ENCODE measurements around the gene CAVIN2. TPM values are rescaled to one million over a fixed set of nuclear protein-coding genes. Genes with fewer than 3 reads are reported as not detected.

CAVIN2 gene
- total RNA-seq, 1 donor = 1.8 TPM

- Histone ChIP-seq H2AFZ (ENCODE audit: low read length) (peak overlapping the region; percentile 15), H3K27me3 (ENCODE audit: insufficient read depth, low read length) (no peaks in the 10 kb centered on the region), H3K4me1 (ENCODE audit: insufficient read depth, low read length) (peaks cover 11% of the 10 kb centered on the region), H3K4me3 (ENCODE audit: insufficient read depth, low read length) (no peak overlapping the region), H3K79me2 (ENCODE audit: insufficient read depth, low read length) (no peaks in the 10 kb centered on the region), H3K9me3 (ENCODE audit: low read depth, low read length) (no peaks in the 10 kb centered on the region), H3K4me2 (ENCODE audit: insufficient read depth, low read length) (no peak overlapping the region), H3K27ac (ENCODE audit: low read depth, low read length) (no peak overlapping the region), H4K20me1 (ENCODE audit: insufficient read depth, low read length) (no peaks in the 10 kb centered on the region), H3K36me3 (ENCODE audit: insufficient read depth, low read length) (no peaks in the 10 kb centered on the region)
- TF ChIP-seq CTCF (IDR thresholded peaks at IDR 0.05; ENCODE audit: extremely low read depth, low read depth, low read length) = no peak
- no peak for DNase-seq (ENCODE audit: insufficient read length, low spot score, missing footprints)
These were observed 14.0 kb upstream of the CAVIN2 start for GRCh38 chr2:191860760-191861466.

GRCh38 chr2:191859681-191860080, 12.8 kb upstream of the CAVIN2 start:
- H3K27ac ChIP-seq (ENCODE audit: low read depth, low read length) = no peak overlapping the region
- H3K4me2 ChIP-seq (ENCODE audit: insufficient read depth, low read length) = no peak overlapping the region
- H3K4me1 ChIP-seq (ENCODE audit: insufficient read depth, low read length) = peaks cover 3% of the 10 kb centered on the region
- H3K4me3 ChIP-seq (ENCODE audit: insufficient read depth, low read length) = no peak overlapping the region
- H3K79me2 ChIP-seq (ENCODE audit: insufficient read depth, low read length) = no peaks in the 10 kb centered on the region
- H3K9me3 ChIP-seq (ENCODE audit: low read depth, low read length) = no peaks in the 10 kb centered on the region
- no peak for TF ChIP-seq CTCF (IDR thresholded peaks at IDR 0.05; ENCODE audit: extremely low read depth, low read depth, low read length)
- H3K27me3 ChIP-seq (ENCODE audit: insufficient read depth, low read length) = no peaks in the 10 kb centered on the region
- H2AFZ ChIP-seq (ENCODE audit: low read length) = no peak overlapping the region
- no peaks in the 10 kb centered on the region for H4K20me1 ChIP-seq (ENCODE audit: insufficient read depth, low read length)
- DNase-seq (ENCODE audit: insufficient read length, low spot score, missing footprints) = no peak
- no peaks in the 10 kb centered on the region for H3K36me3 ChIP-seq (ENCODE audit: insufficient read depth, low read length)

- H3K27me3 ChIP-seq (ENCODE audit: insufficient read depth, low read length) = no peaks in the 10 kb centered on the region
- H3K4me1 ChIP-seq (ENCODE audit: insufficient read depth, low read length) = peaks cover 8% of the 10 kb centered on the region
- DNase-seq (ENCODE audit: insufficient read length, low spot score, missing footprints) = no peak
- no peak overlapping the region for H3K27ac ChIP-seq (ENCODE audit: low read depth, low read length)
- no peaks in the 10 kb centered on the region for H4K20me1 ChIP-seq (ENCODE audit: insufficient read depth, low read length)
- no peaks in the 10 kb centered on the region for H3K9me3 ChIP-seq (ENCODE audit: low read depth, low read length)
- no peak for TF ChIP-seq CTCF (IDR thresholded peaks at IDR 0.05; ENCODE audit: extremely low read depth, low read depth, low read length)
- no peak overlapping the region for H3K4me3 ChIP-seq (ENCODE audit: insufficient read depth, low read length)
- H2AFZ ChIP-seq (ENCODE audit: low read length) = no peak overlapping the region
- H3K36me3 ChIP-seq (ENCODE audit: insufficient read depth, low read length) = no peaks in the 10 kb centered on the region
- H3K4me2 ChIP-seq (ENCODE audit: insufficient read depth, low read length) = no peak overlapping the region
- H3K79me2 ChIP-seq (ENCODE audit: insufficient read depth, low read length) = no peaks in the 10 kb centered on the region
These were observed 11.0 kb upstream of the CAVIN2 start for GRCh38 chr2:191857886-191858285.

- H3K27ac ChIP-seq (ENCODE audit: low read depth, low read length) = no peak overlapping the region
- DNase-seq (ENCODE audit: insufficient read length, low spot score, missing footprints) = no peak
- no peaks in the 10 kb centered on the region for H3K36me3 ChIP-seq (ENCODE audit: insufficient read depth, low read length)
- no peaks in the 10 kb centered on the region for H3K9me3 ChIP-seq (ENCODE audit: low read depth, low read length)
- no peak for TF ChIP-seq CTCF (IDR thresholded peaks at IDR 0.05; ENCODE audit: extremely low read depth, low read depth, low read length)
- no peak overlapping the region for H2AFZ ChIP-seq (ENCODE audit: low read length)
- H3K4me1 ChIP-seq (ENCODE audit: insufficient read depth, low read length) = peaks cover 8% of the 10 kb centered on the region
- H3K79me2 ChIP-seq (ENCODE audit: insufficient read depth, low read length) = no peaks in the 10 kb centered on the region
- H3K4me2 ChIP-seq (ENCODE audit: insufficient read depth, low read length) = no peak overlapping the region
- H4K20me1 ChIP-seq (ENCODE audit: insufficient read depth, low read length) = no peaks in the 10 kb centered on the region
- H3K4me3 ChIP-seq (ENCODE audit: insufficient read depth, low read length) = no peak overlapping the region
- H3K27me3 ChIP-seq (ENCODE audit: insufficient read depth, low read length) = no peaks in the 10 kb centered on the region
These were observed 10.4 kb upstream of the CAVIN2 start for GRCh38 chr2:191857259-191857805.
